OCI-LY3 (cell line): Measurements from ENCODE around the gene ZYG11B.
"Not testable (repeated sequence)": the region's sequence is repeated elsewhere in the genome, so short reads cannot be mapped to it uniquely, and the experiment has no call there.

Experiments used
- H2AFZ ChIP-seq: fragments of 200-600, 300-600 bp; shearing (Covaris generic); 2 replicates; pipeline ENCODE4 v1.6.0; 2014; ENCODE audit warnings: antibody characterized with exemption, low read depth, low read length
- H3K27ac ChIP-seq: fragments of 200-600, 300-600 bp; sonication (generic); 2 replicates; pipeline ENCODE4 v1.5.1; 2014; ENCODE audit warnings: mild to moderate bottlenecking, low read length, moderate library complexity, mixed read lengths
- H3K27me3 ChIP-seq: fragments of 200-600, 300-600 bp; sonication (generic); 2 replicates; pipeline ENCODE4 v1.6.1; 2014; ENCODE audit warnings: low read depth, low read length, mixed read lengths
- H3K36me3 ChIP-seq: fragments of 200-600, 300-600 bp; sonication (generic); replicated peaks from 2 replicates; pipeline ENCODE3; 2014; ENCODE audit warnings: low read depth, low read length, mixed read lengths
- H3K4me1 ChIP-seq: fragments of 300-600, 200-600 bp; sonication (generic); 2 replicates; pipeline ENCODE4 v1.6.1; 2014; ENCODE audit warnings: low read length, mixed read lengths
- H3K4me2 ChIP-seq: fragments of 200-600, 300-600 bp; sonication (generic); 2 replicates; pipeline ENCODE4 v1.6.1; 2014; ENCODE audit warnings: low read length, mixed read lengths
- H3K4me3 ChIP-seq: fragments of 300-600, 200-600 bp; sonication (generic); 2 replicates; pipeline ENCODE4 v1.5.1; 2014; ENCODE audit warnings: antibody characterized with exemption, mild to moderate bottlenecking, low read length, moderate library complexity
- H3K79me2 ChIP-seq: fragments of 300-600, 200-600 bp; shearing (Covaris generic); 2 replicates; pipeline ENCODE4 v1.6.1; 2014; ENCODE audit warnings: mild to moderate bottlenecking, low read length, mixed read lengths
- H3K9ac ChIP-seq: fragments of 300-600, 200-600 bp; shearing (Covaris generic); 2 replicates; pipeline ENCODE4 v1.6.0; 2014; ENCODE audit warnings: mild to moderate bottlenecking, low read length, moderate library complexity
- H3K9me3 ChIP-seq: fragments of 200-600, 300-600 bp; shearing (Covaris generic); 2 replicates; pipeline ENCODE4 v1.6.1; 2014; ENCODE audit warnings: low read length, mixed read lengths; ENCODE audit not compliant: insufficient read depth
- H4K20me1 ChIP-seq: fragments of 200-600, 300-600 bp; sonication (generic); 2 replicates; pipeline ENCODE4 v1.6.1; 2016; ENCODE audit warnings: low read length, mixed read lengths; ENCODE audit not compliant: insufficient read depth
- EZH2phosphoT487 ChIP-seq: fragments of 200-600 bp; shearing (Covaris generic); IDR thresholded peaks from 2 replicates; pipeline ENCODE4 v1.6.1; 2018; ENCODE audit warnings: antibody characterized with exemption, mixed run types, low read depth
- TF ChIP-seq, protein P1 (sequence below): fragments of 200-600, 300-600 bp; sonication (generic); IDR thresholded peaks from 2 replicates; pipeline ENCODE4 v1.5.1; 2014; ENCODE audit warnings: antibody characterized with exemption, low read length, low read depth

The ZYG11B gene

DNA sequence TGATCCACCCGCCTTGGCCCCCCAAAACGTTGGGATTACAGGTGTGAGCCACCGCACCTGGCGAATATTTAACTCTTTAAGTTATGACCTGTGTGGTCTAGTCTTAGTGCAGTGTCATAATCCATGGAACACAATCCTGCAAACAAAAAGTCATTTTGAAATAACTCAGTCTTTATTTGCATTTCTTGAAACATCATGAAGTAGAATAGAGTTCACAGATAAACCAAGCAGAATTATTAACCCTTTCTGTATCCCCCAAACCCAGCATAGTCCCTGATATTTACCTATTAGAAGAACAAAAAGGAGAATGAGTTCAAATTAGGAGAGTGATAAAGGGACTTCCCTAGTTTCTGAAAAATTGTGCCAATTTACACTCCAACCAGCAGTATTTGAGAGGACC is 19.9 kb downstream of the ZYG11B start:
- no peaks in the 10 kb centered on the region for H3K4me1 ChIP-seq
- H3K4me2 ChIP-seq = no peak overlapping the region
- no peak overlapping the region for H2AFZ ChIP-seq
- no peaks in the 10 kb centered on the region for H4K20me1 ChIP-seq
- no peaks in the 10 kb centered on the region for H3K36me3 ChIP-seq
- no peaks in the 10 kb centered on the region for H3K79me2 ChIP-seq
- TF ChIP-seq, protein P1, sequence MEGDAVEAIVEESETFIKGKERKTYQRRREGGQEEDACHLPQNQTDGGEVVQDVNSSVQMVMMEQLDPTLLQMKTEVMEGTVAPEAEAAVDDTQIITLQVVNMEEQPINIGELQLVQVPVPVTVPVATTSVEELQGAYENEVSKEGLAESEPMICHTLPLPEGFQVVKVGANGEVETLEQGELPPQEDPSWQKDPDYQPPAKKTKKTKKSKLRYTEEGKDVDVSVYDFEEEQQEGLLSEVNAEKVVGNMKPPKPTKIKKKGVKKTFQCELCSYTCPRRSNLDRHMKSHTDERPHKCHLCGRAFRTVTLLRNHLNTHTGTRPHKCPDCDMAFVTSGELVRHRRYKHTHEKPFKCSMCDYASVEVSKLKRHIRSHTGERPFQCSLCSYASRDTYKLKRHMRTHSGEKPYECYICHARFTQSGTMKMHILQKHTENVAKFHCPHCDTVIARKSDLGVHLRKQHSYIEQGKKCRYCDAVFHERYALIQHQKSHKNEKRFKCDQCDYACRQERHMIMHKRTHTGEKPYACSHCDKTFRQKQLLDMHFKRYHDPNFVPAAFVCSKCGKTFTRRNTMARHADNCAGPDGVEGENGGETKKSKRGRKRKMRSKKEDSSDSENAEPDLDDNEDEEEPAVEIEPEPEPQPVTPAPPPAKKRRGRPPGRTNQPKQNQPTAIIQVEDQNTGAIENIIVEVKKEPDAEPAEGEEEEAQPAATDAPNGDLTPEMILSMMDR = no peak
- no peak for TF ChIP-seq EZH2phosphoT487
- H3K4me3 ChIP-seq = no peak overlapping the region
- no peaks in the 10 kb centered on the region for H3K9me3 ChIP-seq
- H3K9ac ChIP-seq = no peak overlapping the region
- H3K27me3 ChIP-seq = no peaks in the 10 kb centered on the region
- H3K27ac ChIP-seq = no peak overlapping the region

DNA sequence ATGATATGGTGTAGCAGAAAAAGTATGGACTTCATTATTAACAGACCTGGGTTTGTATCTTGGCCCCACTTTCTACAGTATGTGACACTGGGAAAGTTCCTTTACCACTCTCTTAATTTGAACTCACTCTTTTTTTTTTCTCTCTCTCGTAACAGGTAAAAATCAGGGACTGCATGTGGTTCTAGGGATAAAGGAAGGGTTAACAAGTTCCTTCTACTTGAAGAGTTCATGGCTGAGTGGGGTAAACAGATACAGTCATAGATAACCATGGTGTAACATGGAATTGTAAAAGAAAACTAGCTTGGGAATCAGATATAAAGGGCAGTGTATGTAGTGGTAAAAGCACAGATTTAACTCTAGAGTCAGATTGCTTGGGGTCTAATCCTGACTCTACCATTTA is 21.2 kb downstream of the ZYG11B start:
- no peaks in the 10 kb centered on the region for H4K20me1 ChIP-seq

DNA sequence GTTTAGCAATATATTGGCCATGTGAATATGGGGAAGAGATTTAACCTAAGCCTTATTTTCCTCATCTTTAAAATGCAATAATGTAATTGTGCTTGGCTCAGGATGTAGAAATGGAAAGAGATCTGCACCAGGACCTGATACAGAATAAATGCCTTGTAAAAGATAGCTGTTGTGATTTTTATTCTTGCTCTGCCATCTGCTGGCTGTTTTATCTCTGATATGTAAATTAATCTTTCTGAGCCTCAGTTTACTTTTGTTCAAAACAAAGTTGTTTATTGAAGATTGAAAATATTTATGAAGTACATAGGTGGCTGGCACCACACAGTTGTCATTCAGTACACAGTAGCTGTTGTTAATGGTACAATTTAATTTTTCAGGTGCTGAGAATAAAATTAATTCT is 21.9 kb downstream of the ZYG11B start:
- no peaks in the 10 kb centered on the region for H3K27me3 ChIP-seq
- TF ChIP-seq, protein P1 = peak; percentile 26
- no peak for TF ChIP-seq EZH2phosphoT487
- H4K20me1 ChIP-seq = no peaks in the 10 kb centered on the region
- no peaks in the 10 kb centered on the region for H3K4me1 ChIP-seq
- no peaks in the 10 kb centered on the region for H3K9me3 ChIP-seq
- H3K4me3 ChIP-seq = no peak overlapping the region
- no peak overlapping the region for H3K27ac ChIP-seq
- H3K36me3 ChIP-seq = no peaks in the 10 kb centered on the region
- H3K79me2 ChIP-seq = no peaks in the 10 kb centered on the region
- H3K4me2 ChIP-seq = no peak overlapping the region
- H2AFZ ChIP-seq = no peak overlapping the region
- H3K9ac ChIP-seq = no peak overlapping the region

More for the DNA sequence above, 21.2 kb downstream of the ZYG11B start:
- H3K79me2 ChIP-seq = no peaks in the 10 kb centered on the region
- no peaks in the 10 kb centered on the region for H3K9me3 ChIP-seq
- H3K4me2 ChIP-seq = no peak overlapping the region
- TF ChIP-seq, protein P1 = no peak
- no peak for TF ChIP-seq EZH2phosphoT487
- no peaks in the 10 kb centered on the region for H3K4me1 ChIP-seq
- no peak overlapping the region for H3K4me3 ChIP-seq
- H2AFZ ChIP-seq = no peak overlapping the region
- H3K36me3 ChIP-seq = no peaks in the 10 kb centered on the region
- no peak overlapping the region for H3K9ac ChIP-seq
- H3K27me3 ChIP-seq = no peaks in the 10 kb centered on the region
- H3K27ac ChIP-seq = no peak overlapping the region

DNA sequence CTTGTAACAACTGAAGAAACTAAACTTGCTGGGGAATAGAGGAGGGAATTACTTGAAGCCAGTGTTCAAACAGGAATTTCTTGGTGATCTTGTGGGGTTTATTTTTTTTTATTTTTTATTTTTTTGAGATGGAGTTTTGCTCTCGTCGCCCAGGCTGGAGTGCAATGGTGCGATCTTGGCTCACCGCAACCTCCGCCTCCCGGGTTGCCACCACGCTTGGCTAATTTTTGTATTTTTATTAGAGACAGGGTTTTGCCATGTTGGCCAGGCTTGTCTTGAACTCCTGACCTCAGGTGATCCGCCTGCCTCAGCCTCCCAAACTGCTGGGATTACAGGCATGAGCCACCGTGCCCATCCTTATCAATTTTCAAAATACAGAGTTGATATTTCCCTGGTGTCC is 23.2 kb downstream of the ZYG11B start:
- not testable (repeated sequence) for H2AFZ ChIP-seq, H3K9ac ChIP-seq, H3K4me2 ChIP-seq, H3K4me1 ChIP-seq, H3K9me3 ChIP-seq, H4K20me1 ChIP-seq, H3K27me3 ChIP-seq, H3K36me3 ChIP-seq, H3K4me3 ChIP-seq, H3K27ac ChIP-seq, H3K79me2 ChIP-seq

DNA sequence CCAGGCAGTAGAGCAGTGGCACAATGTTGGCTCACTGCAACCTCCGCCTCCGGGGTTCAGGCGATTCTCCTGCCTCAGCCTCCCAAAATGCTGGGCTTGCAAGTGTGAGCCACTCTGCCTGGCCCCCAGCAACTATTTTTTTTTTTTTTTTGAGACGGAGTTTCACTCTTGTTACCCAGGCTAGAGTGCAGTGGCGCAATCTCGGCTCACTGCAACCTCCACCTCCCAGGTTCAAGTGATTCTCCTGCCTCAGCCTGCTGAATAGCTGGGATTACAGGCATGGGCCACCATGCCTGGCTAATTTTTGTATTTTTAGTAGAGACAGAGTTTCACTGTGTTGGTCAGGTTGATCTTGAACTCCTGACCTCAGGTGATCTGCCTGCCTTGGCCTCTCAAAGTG is 23.9 kb downstream of the ZYG11B start:
- H3K9me3 ChIP-seq, H3K27me3 ChIP-seq, H3K9ac ChIP-seq, H3K4me1 ChIP-seq, H3K27ac ChIP-seq, H3K79me2 ChIP-seq, H2AFZ ChIP-seq, H4K20me1 ChIP-seq, H3K4me2 ChIP-seq, H3K4me3 ChIP-seq, H3K36me3 ChIP-seq: not testable (repeated sequence)
